T-helper 1 cell treated with Interleukin-12 subunit alpha and Interleukin-12 subunit beta and Interleukin-4 antibody, amounts not matched to agents 30 ng/mL and 1 ng/mL, for 36 hours (primary cell): Measurements from ENCODE around the gene MPIG6B. TPM values are rescaled to one million over a fixed set of nuclear protein-coding genes. Genes with fewer than 3 reads are reported as not detected.
"Not testable (repeated sequence)": the region's sequence is repeated elsewhere in the genome, so short reads cannot be mapped to it uniquely, and the experiment has no call there.

Experiments
- intact Hi-C: fragments of 100-400 bp; cut with micrococcal nuclease; formaldehyde crosslinking; loops from one replicate; pipeline ENCODE4 v1.15.1; 2024
- total RNA-seq: library from RNA; stranded (reverse); gene quantifications from 2 replicates; pipeline ENCODE4 v1.2.3, GENCODE V29; 2022

Gene MPIG6B
- total RNA-seq, 1 donor from 2014 or later = not detected

- intact Hi-C loops = no loop called here
Observed at GRCh38 chr6:31700740-31701401, 22.3 kb upstream of the MPIG6B start.

GRCh38 chr6:31701666-31702404 lies 21.3 kb upstream of the MPIG6B start:
- intact Hi-C loops = loop anchor here (1.0 to 2.0 kb wide), 4 partner anchors 21 to 475 kb away; partner anchors contain the start of genes AGPAT1, LSM2 and LY6G5C

GRCh38 chr6:31702405-31702818 lies 20.8 kb upstream of the MPIG6B start:
- intact Hi-C loops = loop anchor here (1.0 to 2.0 kb wide), 4 partner anchors 21 to 474 kb away; partner anchors contain the start of genes AGPAT1, LSM2 and LY6G5C

GRCh38 chr6:31702819-31703716 lies 20.1 kb upstream of the MPIG6B start, which contains the start of gene ABHD16A:
TSS of gene ABHD16A (minus strand) at chr6:31703324. CDS start at chr6:31703281, 43 bp downstream.
- intact Hi-C loops = loop anchor here (1.0 to 2.0 kb wide), 15 partner anchors 22 to 474 kb away; partner anchors contain the start of genes AGPAT1, BAG6, DDAH2 and EHMT2

- intact Hi-C loops = no loop called here
Observed at GRCh38 chr6:31705931-31706330, 17.2 kb upstream of the MPIG6B start.

GRCh38 chr6:31706599-31706998 lies 16.6 kb upstream of the MPIG6B start, which contains the start of gene LY6G6F:
TSS of gene LY6G6F (plus strand) at chr6:31706866. CDS start at chr6:31706907, 41 bp downstream.
- intact Hi-C loops = no loop called here

- intact Hi-C loops = no loop called here
Observed at GRCh38 chr6:31707701-31708100, 15.5 kb upstream of the MPIG6B start.

GRCh38 chr6:31708224-31708623 lies 14.9 kb upstream of the MPIG6B start:
- intact Hi-C loops = no loop called here

- intact Hi-C loops = not testable (repeated sequence)
Observed at GRCh38 chr6:31709157-31709556, 14.0 kb upstream of the MPIG6B start.

GRCh38 chr6:31710523-31711219 lies 12.5 kb upstream of the MPIG6B start:
- intact Hi-C loops = no loop called here

GRCh38 chr6:31711233-31711632 lies 11.9 kb upstream of the MPIG6B start:
- intact Hi-C loops = no loop called here

GRCh38 chr6:31712296-31712695 lies 10.9 kb upstream of the MPIG6B start:
- intact Hi-C loops = no loop called here

- intact Hi-C loops = no loop called here
Observed at GRCh38 chr6:31713465-31713864, 9.7 kb upstream of the MPIG6B start.

GRCh38 chr6:31713991-31714684 lies 9.0 kb upstream of the MPIG6B start:
- intact Hi-C loops = no loop called here

GRCh38 chr6:31715022-31715958 lies 7.9 kb upstream of the MPIG6B start, which contains the start of gene LY6G6D:
TSS of gene LY6G6D (plus strand) at chr6:31715348. CDS start at chr6:31715356, 8 bp downstream.
- intact Hi-C loops = no loop called here

GRCh38 chr6:31717499-31718222 lies 5.5 kb upstream of the MPIG6B start:
- intact Hi-C loops = no loop called here

GRCh38 chr6:31718265-31718664 lies 4.9 kb upstream of the MPIG6B start:
- intact Hi-C loops = no loop called here

- intact Hi-C loops = no loop called here
Observed at GRCh38 chr6:31719001-31719400, 4.2 kb upstream of the MPIG6B start.
